Measurements from ENCODE around the gene SOX5. TPM values are rescaled to one million over a fixed set of nuclear protein-coding genes. Genes with fewer than 3 reads are reported as not detected.

SOX5 gene
- total and polyA plus RNA-seq, 2 donors (not counting 1 experiment from before 2014, with no cell fraction given) = 3.9 to 17.2 TPM

DNA sequence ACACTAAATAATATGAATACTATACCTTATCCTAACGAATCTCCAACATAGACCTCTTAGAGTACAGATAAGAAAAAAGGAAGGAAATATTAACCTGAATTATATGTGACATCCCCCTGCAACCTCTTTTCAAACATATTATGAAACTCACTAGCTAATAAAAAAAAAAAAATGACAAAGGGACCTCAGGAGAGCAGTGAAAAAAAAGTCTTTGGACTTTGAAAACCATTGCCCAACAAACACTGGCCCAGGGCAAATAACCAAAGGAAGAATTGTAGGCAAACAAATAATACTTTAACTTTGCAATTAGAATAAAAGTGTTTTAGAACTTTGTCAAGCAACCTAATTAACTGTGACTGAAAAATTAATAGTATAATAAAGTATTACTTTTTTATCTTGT, 7.7 kb downstream of the SOX5 start:
- H3K4me1 Mint-ChIP-seq = no peaks in the 10 kb centered on the region

GRCh38 chr12:23938422-23938821, 11.0 kb downstream of the SOX5 start:
- Histone ChIP-seq H3K27me3 (replicated peaks in 1 of 4; ENCODE audit: control extremely low read depth in 1 of 4, control insufficient read depth in 3 of 4, insufficient read depth in 4 of 4, low read length in 3 of 4) (no peaks in the 10 kb centered on the region), H3K4me2 (replicated peaks; ENCODE audit: low read depth, low read length, poor library complexity, severe bottlenecking) (no peak overlapping the region), H3K27ac (ENCODE audit: low read length in 2 of 2) (no peak overlapping the region), H2AFZ (ENCODE audit: insufficient read depth, low read depth, low read length, poor library complexity, severe bottlenecking) (no peak overlapping the region), H3K9ac (ENCODE audit: low read length) (no peak overlapping the region), H3K4me1 (ENCODE audit: control insufficient read depth in 2 of 2, insufficient read depth in 2 of 2, low read length in 2 of 2) (no peaks in the 10 kb centered on the region), H4K20me1 (ENCODE audit: control insufficient read depth, insufficient read depth, low read length, poor library complexity, severe bottlenecking) (no peaks in the 10 kb centered on the region), H3K79me2 (ENCODE audit: control insufficient read depth, insufficient read depth, low read length) (no peaks in the 10 kb centered on the region), H3K36me3 (replicated peaks in 1 of 2; ENCODE audit: control extremely low read depth in 1 of 2, control insufficient read depth in 1 of 2, extremely low read depth in 1 of 2, insufficient read depth in 2 of 2, low read length in 1 of 2) (no peaks in the 10 kb centered on the region), H3K4me3 (ENCODE audit: control extremely low read depth in 1 of 5, extremely low read depth in 1 of 5, insufficient read depth in 1 of 5, low read depth in 2 of 5, low read length in 4 of 5) (no peak overlapping the region), H3K9me3 (ENCODE audit: control extremely low read depth in 1 of 3, control insufficient read depth in 2 of 3, insufficient read depth in 1 of 3, low read length in 2 of 3) (no peaks in the 10 kb centered on the region)
- intact Hi-C loops (cut with micrococcal nuclease) = no loop called here
- H3K27me3 Mint-ChIP-seq = no peaks in the 10 kb centered on the region
- DNase-seq (no peak), ATAC-seq (ENCODE audit: low read depth) (no peak)
- no peak for TF ChIP-seq EZH2 (IDR thresholded peaks at IDR 0.05; ENCODE audit: borderline replicate concordance, insufficient read depth, low read depth, low read length, poor library complexity, severe bottlenecking)
- TF ChIP-seq, protein P1, sequence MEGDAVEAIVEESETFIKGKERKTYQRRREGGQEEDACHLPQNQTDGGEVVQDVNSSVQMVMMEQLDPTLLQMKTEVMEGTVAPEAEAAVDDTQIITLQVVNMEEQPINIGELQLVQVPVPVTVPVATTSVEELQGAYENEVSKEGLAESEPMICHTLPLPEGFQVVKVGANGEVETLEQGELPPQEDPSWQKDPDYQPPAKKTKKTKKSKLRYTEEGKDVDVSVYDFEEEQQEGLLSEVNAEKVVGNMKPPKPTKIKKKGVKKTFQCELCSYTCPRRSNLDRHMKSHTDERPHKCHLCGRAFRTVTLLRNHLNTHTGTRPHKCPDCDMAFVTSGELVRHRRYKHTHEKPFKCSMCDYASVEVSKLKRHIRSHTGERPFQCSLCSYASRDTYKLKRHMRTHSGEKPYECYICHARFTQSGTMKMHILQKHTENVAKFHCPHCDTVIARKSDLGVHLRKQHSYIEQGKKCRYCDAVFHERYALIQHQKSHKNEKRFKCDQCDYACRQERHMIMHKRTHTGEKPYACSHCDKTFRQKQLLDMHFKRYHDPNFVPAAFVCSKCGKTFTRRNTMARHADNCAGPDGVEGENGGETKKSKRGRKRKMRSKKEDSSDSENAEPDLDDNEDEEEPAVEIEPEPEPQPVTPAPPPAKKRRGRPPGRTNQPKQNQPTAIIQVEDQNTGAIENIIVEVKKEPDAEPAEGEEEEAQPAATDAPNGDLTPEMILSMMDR (IDR thresholded peaks at IDR 0.05) = no peak
- no peak overlapping the region for H3K27ac Mint-ChIP-seq
- no CpG with 5 or more reads among the region's 3 CpGs for WGBS (ENCODE audit: insufficient coverage)
- no peaks in the 10 kb centered on the region for H3K9me3 Mint-ChIP-seq (ENCODE audit: insufficient read depth)
- H3K4me1 Mint-ChIP-seq = no peaks in the 10 kb centered on the region
- H3K4me3 Mint-ChIP-seq = no peak overlapping the region
- ChIA-PET CTCF (no interaction called here), POLR2A (no interaction called here)

More for the DNA sequence above, 7.7 kb downstream of the SOX5 start:
- TF ChIP-seq, protein P1 (IDR thresholded peaks at IDR 0.05) = no peak
- no peak for TF ChIP-seq EZH2 (IDR thresholded peaks at IDR 0.05; ENCODE audit: borderline replicate concordance, insufficient read depth, low read depth, low read length, poor library complexity, severe bottlenecking)
- H3K9me3 ChIP-seq (ENCODE audit: control extremely low read depth in 1 of 3, control insufficient read depth in 2 of 3, insufficient read depth in 1 of 3, low read length in 2 of 3) = no peaks in the 10 kb centered on the region
- no peak overlapping the region for H3K27ac ChIP-seq (ENCODE audit: low read length in 2 of 2)
- no CpG with 5 or more reads among the region's 1 CpG for WGBS (ENCODE audit: insufficient coverage)
- H3K9ac ChIP-seq (ENCODE audit: low read length) = no peak overlapping the region
- H4K20me1 ChIP-seq (ENCODE audit: control insufficient read depth, insufficient read depth, low read length, poor library complexity, severe bottlenecking) = no peaks in the 10 kb centered on the region
- no peaks in the 10 kb centered on the region for H3K27me3 ChIP-seq (replicated peaks in 1 of 4; ENCODE audit: control extremely low read depth in 1 of 4, control insufficient read depth in 3 of 4, insufficient read depth in 4 of 4, low read length in 3 of 4)
- ATAC-seq (ENCODE audit: low read depth) (no peak), DNase-seq (no peak)
- no peaks in the 10 kb centered on the region for H3K79me2 ChIP-seq (ENCODE audit: control insufficient read depth, insufficient read depth, low read length)
- no peak overlapping the region for H3K4me3 ChIP-seq (ENCODE audit: control extremely low read depth in 1 of 5, extremely low read depth in 1 of 5, insufficient read depth in 1 of 5, low read depth in 2 of 5, low read length in 4 of 5)
- H2AFZ ChIP-seq (ENCODE audit: insufficient read depth, low read depth, low read length, poor library complexity, severe bottlenecking) = no peak overlapping the region
- intact Hi-C loops (cut with micrococcal nuclease) = no loop called here
- no peak overlapping the region for H3K4me2 ChIP-seq (replicated peaks; ENCODE audit: low read depth, low read length, poor library complexity, severe bottlenecking)
- POLR2A ChIA-PET = no interaction called here
- no peaks in the 10 kb centered on the region for H3K9me3 Mint-ChIP-seq (ENCODE audit: insufficient read depth)
- H3K27ac Mint-ChIP-seq = no peak overlapping the region
- H3K4me1 ChIP-seq (ENCODE audit: control insufficient read depth in 2 of 2, insufficient read depth in 2 of 2, low read length in 2 of 2) = no peaks in the 10 kb centered on the region
- no peaks in the 10 kb centered on the region for H3K27me3 Mint-ChIP-seq
- H3K4me3 Mint-ChIP-seq = no peak overlapping the region
- CTCF ChIA-PET = no interaction called here
- H3K36me3 ChIP-seq (replicated peaks in 1 of 2; ENCODE audit: control extremely low read depth in 1 of 2, control insufficient read depth in 1 of 2, extremely low read depth in 1 of 2, insufficient read depth in 2 of 2, low read length in 1 of 2) = no peaks in the 10 kb centered on the region

Measured in B cell (primary cell).